PC-3 (cell line): ENCODE results near the gene MMAA.

Experiments used
- CTCF ChIP-seq: fragments of 300-600 bp; sonication (generic); conservative IDR thresholded peaks from 2 replicates; pipeline ENCODE4 v1.5.1; 2017; ENCODE audit warnings: antibody characterized with exemption, low read depth, mild to moderate bottlenecking, low read length
- EZH2 ChIP-seq: fragments of 300-600 bp; sonication (generic); IDR thresholded peaks from one replicate; pipeline ENCODE4 v1.6.1; 2017; ENCODE audit warnings: antibody characterized with exemption, mild to moderate bottlenecking, low read length; ENCODE audit not compliant: unreplicated experiment
- EZH2phosphoT487 ChIP-seq: fragments of 300-600 bp; sonication (generic); IDR thresholded peaks from 2 replicates; pipeline ENCODE4 v1.6.1; 2018; ENCODE audit warnings: mild to moderate bottlenecking, antibody characterized with exemption, low read length, borderline replicate concordance

- TF ChIP-seq CTCF (no peak), EZH2 (no peak), EZH2phosphoT487 (no peak)
Observed at GRCh38 chr4:145663194-145663593, 44.0 kb downstream of the MMAA start.
